ENCODE measurements around the gene PON3. TPM values are rescaled to one million over a fixed set of nuclear protein-coding genes. Genes with fewer than 3 reads are reported as not detected.

Gene PON3
- total RNA-seq, 4 donors from 2014 or later, result 0.50 to 1.2 (median 0.63) TPM; not detected in 1

DNA sequence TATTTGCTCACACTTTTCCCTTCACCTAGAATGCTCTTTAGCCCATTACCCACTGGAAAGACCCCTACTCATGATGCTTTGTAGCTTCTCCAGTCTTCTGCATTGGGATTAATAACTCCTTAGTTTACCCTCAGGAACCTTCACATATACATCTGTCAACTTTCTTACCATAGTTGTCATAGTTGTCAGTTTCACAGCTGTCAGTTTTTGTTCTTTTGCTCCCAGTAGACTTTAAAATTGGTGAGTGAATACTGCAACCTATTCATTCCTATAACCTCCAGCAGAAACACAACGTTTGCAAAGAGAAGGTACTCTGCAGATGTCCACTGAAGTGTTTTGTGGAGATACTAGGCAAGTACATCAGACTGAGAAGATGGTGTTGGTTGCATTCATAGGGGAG lies 74.5 kb downstream of the PON3 start:
- Histone ChIP-seq H3K27me3 (peaks cover 0 to 27% (median 3%) of the 10 kb centered on the region in 4 donors), H3K4me3 (no peak overlapping the region), H3K36me3 (no peaks in the 10 kb centered on the region), H3K4me1 (no peaks in the 10 kb centered on the region), H3K27ac (replicated peaks in 1 of 4) (no peak overlapping the region), H3K9me3 (no peaks in the 10 kb centered on the region)
- no peak for DNase-seq (ENCODE audit: extremely low spot score)
- intact Hi-C loops (cut with DNase I), result no loop called here
- TF ChIP-seq POLR2A (IDR thresholded peaks at IDR 0.05; ENCODE audit: low read depth), result no peak
- no peak for TF ChIP-seq POLR2AphosphoS5 (IDR thresholded peaks at IDR 0.05)
- TF ChIP-seq, protein P1, sequence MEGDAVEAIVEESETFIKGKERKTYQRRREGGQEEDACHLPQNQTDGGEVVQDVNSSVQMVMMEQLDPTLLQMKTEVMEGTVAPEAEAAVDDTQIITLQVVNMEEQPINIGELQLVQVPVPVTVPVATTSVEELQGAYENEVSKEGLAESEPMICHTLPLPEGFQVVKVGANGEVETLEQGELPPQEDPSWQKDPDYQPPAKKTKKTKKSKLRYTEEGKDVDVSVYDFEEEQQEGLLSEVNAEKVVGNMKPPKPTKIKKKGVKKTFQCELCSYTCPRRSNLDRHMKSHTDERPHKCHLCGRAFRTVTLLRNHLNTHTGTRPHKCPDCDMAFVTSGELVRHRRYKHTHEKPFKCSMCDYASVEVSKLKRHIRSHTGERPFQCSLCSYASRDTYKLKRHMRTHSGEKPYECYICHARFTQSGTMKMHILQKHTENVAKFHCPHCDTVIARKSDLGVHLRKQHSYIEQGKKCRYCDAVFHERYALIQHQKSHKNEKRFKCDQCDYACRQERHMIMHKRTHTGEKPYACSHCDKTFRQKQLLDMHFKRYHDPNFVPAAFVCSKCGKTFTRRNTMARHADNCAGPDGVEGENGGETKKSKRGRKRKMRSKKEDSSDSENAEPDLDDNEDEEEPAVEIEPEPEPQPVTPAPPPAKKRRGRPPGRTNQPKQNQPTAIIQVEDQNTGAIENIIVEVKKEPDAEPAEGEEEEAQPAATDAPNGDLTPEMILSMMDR (IDR thresholded peaks at IDR 0.05), result no peak
- TF ChIP-seq EP300 (IDR thresholded peaks at IDR 0.05), result no peak
- 74% methylated on average over 1 of the region's 1 CpG for WGBS

DNA sequence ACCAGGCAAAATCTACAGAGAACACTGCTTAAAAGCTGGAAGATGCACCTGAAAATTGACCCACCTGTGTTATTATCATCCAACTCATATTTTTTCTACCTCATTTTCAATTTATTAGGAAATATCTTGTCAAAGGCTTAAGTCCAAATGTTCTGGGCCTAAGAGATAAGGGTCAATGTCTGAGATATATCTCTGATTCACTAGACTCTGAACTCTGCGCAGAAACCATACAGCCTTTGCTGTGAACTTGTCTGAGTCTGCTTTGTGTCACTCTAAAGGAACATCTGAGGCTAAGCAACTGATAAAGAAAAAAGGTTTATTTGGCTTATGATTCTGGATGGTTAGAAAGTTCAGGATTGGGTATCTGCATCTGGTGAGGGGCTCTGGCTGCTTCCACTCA lies 75.5 kb downstream of the PON3 start:
- 100% methylated on average over 1 of the region's 1 CpG for WGBS
- intact Hi-C loops (cut with DNase I), result no loop called here
- DNase-seq (ENCODE audit: extremely low spot score), result no peak
- Histone ChIP-seq H3K27ac (replicated peaks in 1 of 4) (no peak overlapping the region), H3K27me3 (peaks cover 0 to 21% (median 1%) of the 10 kb centered on the region in 4 donors), H3K9me3 (no peaks in the 10 kb centered on the region), H3K36me3 (no peaks in the 10 kb centered on the region), H3K4me1 (no peaks in the 10 kb centered on the region), H3K4me3 (no peak overlapping the region)
- no peak for TF ChIP-seq POLR2A (IDR thresholded peaks at IDR 0.05; ENCODE audit: low read depth)
- TF ChIP-seq EP300 (IDR thresholded peaks at IDR 0.05), result no peak
- TF ChIP-seq, protein P1 (IDR thresholded peaks at IDR 0.05), result no peak
- no peak for TF ChIP-seq POLR2AphosphoS5 (IDR thresholded peaks at IDR 0.05)

DNA sequence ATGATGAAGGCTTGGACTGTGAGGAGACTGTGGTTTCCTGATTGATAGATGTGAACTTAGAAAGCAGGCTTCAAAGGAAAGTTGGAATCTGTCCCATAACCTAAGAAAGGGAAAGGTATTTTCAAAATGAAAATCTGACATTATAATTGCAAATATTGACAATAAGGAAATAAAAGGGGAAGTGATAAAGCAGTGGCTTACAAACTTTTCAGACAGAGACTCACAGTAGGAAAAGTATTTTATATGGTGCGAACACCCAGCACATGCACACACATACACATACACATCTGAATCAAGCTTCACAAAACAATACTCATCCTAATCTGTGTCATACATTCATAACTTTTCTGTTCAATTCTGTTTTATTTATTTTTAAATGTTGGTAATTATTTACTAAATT lies 76.6 kb downstream of the PON3 start:
- TF ChIP-seq POLR2A (IDR thresholded peaks at IDR 0.05; ENCODE audit: low read depth) (no peak), POLR2AphosphoS5 (IDR thresholded peaks at IDR 0.05) (no peak), EP300 (IDR thresholded peaks at IDR 0.05) (no peak)
- TF ChIP-seq, protein P1 (IDR thresholded peaks at IDR 0.05), result no peak
- no peaks in the 10 kb centered on the region for H3K9me3 ChIP-seq
- no peaks in the 10 kb centered on the region for H3K36me3 ChIP-seq
- H3K4me3 ChIP-seq, result no peak overlapping the region
- H3K27ac ChIP-seq (replicated peaks in 1 of 4), result no peak overlapping the region
- no peaks in the 10 kb centered on the region for H3K4me1 ChIP-seq
- H3K27me3 ChIP-seq, result peaks cover 0 to 10% (median 0%) of the 10 kb centered on the region in 4 donors
- 97% methylated on average over 1 of the region's 1 CpG for WGBS
- intact Hi-C loops (cut with DNase I), result no loop called here
- peak; percentile 42 for DNase-seq (ENCODE audit: extremely low spot score)

DNA sequence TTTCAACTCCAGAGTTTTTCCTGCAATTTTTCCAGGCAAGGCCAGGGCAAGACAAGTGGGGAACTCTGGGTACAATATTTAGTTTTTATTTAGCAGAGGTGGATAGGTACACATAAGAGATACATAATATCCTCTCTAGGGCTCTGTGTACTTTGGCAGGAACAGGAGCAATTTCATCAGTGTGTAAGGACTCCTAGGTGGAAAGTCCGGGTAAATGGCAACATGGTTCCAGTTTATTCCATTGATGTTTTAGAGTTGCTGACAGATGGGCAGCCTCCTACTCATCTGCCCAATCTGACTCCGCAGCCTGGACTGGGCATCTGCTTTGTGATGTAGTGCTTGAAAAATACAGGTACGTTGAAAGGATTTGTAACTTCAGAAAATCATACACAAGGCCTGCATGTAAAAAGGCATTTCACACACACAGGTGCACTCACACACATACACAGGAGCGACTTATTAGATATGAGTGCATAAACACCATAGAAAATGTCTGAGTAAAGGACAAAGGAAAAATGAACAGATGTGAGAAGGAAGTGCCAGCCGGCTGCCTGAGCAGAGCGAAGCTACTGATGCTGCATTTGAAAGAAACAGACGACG lies 77.6 kb downstream of the PON3 start:
- H3K4me1 ChIP-seq, result no peaks in the 10 kb centered on the region
- WGBS, result 86% methylated on average over 8 of the region's 8 CpGs
- no peak overlapping the region for H3K27ac ChIP-seq (replicated peaks in 1 of 4)
- no peak overlapping the region for H3K4me3 ChIP-seq
- TF ChIP-seq POLR2AphosphoS5 (IDR thresholded peaks at IDR 0.05) (no peak), POLR2A (IDR thresholded peaks at IDR 0.05; ENCODE audit: low read depth) (no peak), EP300 (IDR thresholded peaks at IDR 0.05) (no peak)
- TF ChIP-seq, protein P1 (IDR thresholded peaks at IDR 0.05), result no peak
- DNase-seq (ENCODE audit: extremely low spot score), result peak; percentile 68
- H3K9me3 ChIP-seq, result no peaks in the 10 kb centered on the region
- H3K27me3 ChIP-seq, result peaks cover 0 to under 1% (median 0%) of the 10 kb centered on the region in 4 donors
- intact Hi-C loops (cut with DNase I), result no loop called here
- H3K36me3 ChIP-seq, result no peaks in the 10 kb centered on the region

DNA sequence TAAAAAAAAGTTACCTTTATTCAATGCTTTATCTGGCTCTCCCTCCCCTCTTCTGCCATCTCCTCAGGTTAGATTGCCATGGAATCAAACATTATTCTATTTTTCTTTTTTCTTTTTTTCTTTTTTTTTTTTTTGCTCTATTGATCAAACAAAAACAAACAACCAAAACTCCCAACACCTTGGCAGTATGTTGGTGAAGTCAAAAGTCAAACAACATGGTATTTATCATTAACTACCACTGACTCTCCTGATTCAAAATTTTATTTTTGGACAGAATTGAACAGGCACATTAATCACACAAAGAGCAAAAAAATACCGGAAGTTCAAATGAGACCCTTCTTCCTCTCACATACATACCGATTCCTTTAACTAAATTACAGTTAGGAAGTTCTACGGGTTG lies 78.2 kb downstream of the PON3 start:
- 64% methylated on average over 3 of the region's 3 CpGs for WGBS
- Histone ChIP-seq H3K27me3 (no peaks in the 10 kb centered on the region), H3K27ac (replicated peaks in 1 of 4) (no peak overlapping the region), H3K4me1 (no peaks in the 10 kb centered on the region), H3K4me3 (no peak overlapping the region), H3K36me3 (no peaks in the 10 kb centered on the region), H3K9me3 (no peaks in the 10 kb centered on the region)
- no peak for DNase-seq (ENCODE audit: extremely low spot score)
- TF ChIP-seq EP300 (IDR thresholded peaks at IDR 0.05) (no peak), POLR2AphosphoS5 (IDR thresholded peaks at IDR 0.05) (no peak), POLR2A (IDR thresholded peaks at IDR 0.05; ENCODE audit: low read depth) (no peak)
- TF ChIP-seq, protein P1 (IDR thresholded peaks at IDR 0.05), result no peak
- intact Hi-C loops (cut with DNase I), result no loop called here
